Heart left ventricle (tissue), 16 donors: Measurements from ENCODE around the gene PRRX2. TPM values are rescaled to one million over a fixed set of nuclear protein-coding genes. Genes with fewer than 3 reads are reported as not detected.

Source experiments
- ATAC-seq, 4 donors: fragments of 200-7000 bp; cut with Tn5 transposase; one replicate each; pipeline ENCODE4 v1.9.1; 2020 to 2022; ENCODE audit warnings: moderate library complexity in 4 of 4, mild to moderate bottlenecking in 3 of 4, moderate number of reproducible peaks in 1 of 4
- DNase-seq, 5 donors: peaks; one replicate each; pipeline ENCODE4 v3.0.0-alpha.2; 2020
- H3K27ac ChIP-seq, 12 donors: fragments of 200-600 bp; sonication (generic) in 4 of 12; one replicate each; pipeline versions ENCODE4 v1.5.0 to v1.8.0; 2016 to 2022; ENCODE audit warnings: mild to moderate bottlenecking in 2 of 12
- H3K27me3 ChIP-seq, 9 donors: fragments of 200-600 bp; sonication (generic) in 2 of 9; one replicate each; pipeline versions ENCODE4 v1.5.1 to v1.8.0; 2016 to 2022; ENCODE audit warnings: mild to moderate bottlenecking in 3 of 9
- H3K36me3 ChIP-seq, 9 donors: fragments of 200-600 bp; sonication (generic) in 2 of 9; one replicate each; pipeline versions ENCODE4 v1.5.0 to v1.8.0; 2018 to 2022; ENCODE audit warnings: mild to moderate bottlenecking in 2 of 9
- H3K4me1 ChIP-seq, 12 donors: fragments of 200-600 bp; sonication (generic) in 4 of 12; one replicate each; pipeline versions ENCODE4 v1.5.0 to v1.8.0; 2016 to 2022; ENCODE audit warnings: mild to moderate bottlenecking in 3 of 12
- H3K4me3 ChIP-seq, 12 donors: fragments of 200-600 bp; sonication (generic) in 4 of 12; one replicate each; pipeline versions ENCODE4 v1.5.0 to v1.8.0; 2017 to 2022; ENCODE audit warnings: mild to moderate bottlenecking in 9 of 12, moderate library complexity in 4 of 12
- H3K9me3 ChIP-seq, 12 donors: fragments of 200-600 bp; sonication (generic) in 4 of 12; one replicate each; pipeline versions ENCODE4 v1.5.0 to v1.8.0; 2016 to 2022; ENCODE audit warnings: mild to moderate bottlenecking in 1 of 12
- POLR2A ChIP-seq, 2 donors: fragments of 450-650 bp; IDR thresholded peaks; one replicate each; pipeline ENCODE4 v1.6.1; 2017; ENCODE audit warnings: antibody characterized with exemption in 2 of 2, mild to moderate bottlenecking in 2 of 2, moderate library complexity in 2 of 2
- WGBS, 4 donors: extraction: QIAGEN DNeasy Blood & Tissue Kit in 2 of 4; methylation state at CpG; one replicate each; pipeline versions ENCODE4 v1.1.5 to v1.1.7; 2013 to 2018; 5-methylcytosine and 5-hydroxymethylcytosine counted together
- intact Hi-C, 10 donors: fragments of 100-400 bp; cut with DNase I; formaldehyde crosslinking; loops; one replicate each; pipeline versions ENCODE4 v1.11.1 to v1.14.2; 2022
- polyA plus RNA-seq, 2 donors: library from polyadenylated mRNA; stranded (reverse); fragments of 200-250 nt; gene quantifications; one replicate each; pipeline ENCODE4 v1.2.3, GENCODE V29; 2013
- total RNA-seq, 9 donors: library from RNA; depleted of rRNA in 2 of 9; stranded (reverse); fragments of >200 nt in 2 of 9; fragmentation: NEBNext Ultra II Directional in 3 of 9; extraction: Animal tissue kit (Norgen Biotek cat#: 25700) in 3 of 9; gene quantifications; one replicate each; pipeline versions ENCODE4 v1.1.0 to v1.2.4, GENCODE V29; 2016 to 2023
- TF ChIP-seq, protein P1 (sequence below), 12 donors: fragments of 200-600 bp; sonication (generic) in 4 of 12; IDR thresholded peaks; one replicate each; pipeline versions ENCODE4 v1.5.0 to v1.8.0; 2018 to 2022; ENCODE audit warnings: antibody characterized with exemption in 12 of 12, mild to moderate bottlenecking in 5 of 12
- donor health status: ischemic (EF 13 %, LVEDD 7.1; RV severe dilation, severe dysfunction).
- donor health status: healthy with polysubstance abuse.
- donor health status: DM: no; HTN: yes; CAD: no.
- donor health status: DM: no; HTN: no; CAD: no.
- donor health status: ischemic (EF 25% LVEDD 6.9; RV normal size, moderate dysfunction).
- donor health status: ischemic (EF 25% LVEDD 5.7; RV mildly dilated, moderate dysfunction).
- donor health status: healthy.
- donor health status: DM: yes; HTN: yes; CAD: no.
- donor health status: ischemic (EF 35%, LVEDD 5.7; RV mildly dilated, moderate dysfunction).
- donor health status: nonischemic (EF 11% LVEDD 7.7; RV severe dilation, severe dysfunction).
- donor health status: DM: yes; HTN: yes; CAD: no.
- donor health status: PGD.
- donor health status: ischemic (EF 29% LVEDD 5.4; RV normal size, mild dysfunction).
- donor health status: nonischemic (EF 23%, LVEDD 6.1; RV moderate dilation, normal function).

PRRX2 gene
- total and polyA plus RNA-seq, 11 donors = 0.22 to 1.5 (median 0.75) TPM; not detected in 1

DNA sequence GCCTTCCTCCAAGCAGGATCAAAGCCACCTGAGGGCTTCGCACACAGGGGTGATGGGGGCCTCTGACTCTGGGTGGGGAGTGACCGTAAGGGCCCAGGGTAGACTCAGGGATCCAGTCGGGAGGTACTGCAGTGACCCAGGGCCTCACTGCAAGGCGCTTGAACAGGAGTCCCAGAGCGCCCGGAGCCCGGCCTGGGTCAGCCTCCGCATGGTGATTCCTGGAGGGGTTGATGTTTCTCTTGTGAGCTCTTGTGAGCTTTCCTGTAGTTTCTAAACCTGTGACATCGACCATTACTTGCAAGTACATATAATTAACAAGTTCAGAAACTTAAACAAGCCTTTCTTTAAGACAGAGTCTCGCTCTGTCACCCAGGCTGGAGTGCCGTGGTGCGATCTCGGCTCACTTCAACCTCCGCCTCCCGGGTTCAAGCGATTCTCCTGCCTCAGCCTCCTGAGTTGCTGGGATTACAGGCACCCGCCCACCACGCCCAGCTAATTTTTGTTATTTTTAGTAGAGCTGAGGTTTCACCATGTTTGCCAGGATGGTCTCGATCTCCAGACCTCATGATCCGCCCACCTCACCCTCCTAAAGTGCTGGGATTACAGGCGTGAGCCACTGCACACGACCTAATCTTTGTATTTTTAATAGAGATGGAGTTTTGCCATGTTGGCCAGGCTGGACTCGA is 67.6 kb downstream of the PRRX2 start:
- 84 to 89% (median 86%) methylated on average over 23 of the region's 23 CpGs for WGBS, 4 donors
- peaks cover 0 to 17% (median 0%) of the 10 kb centered on the region in 9 donors for H3K27me3 ChIP-seq
- no peak for DNase-seq

DNA sequence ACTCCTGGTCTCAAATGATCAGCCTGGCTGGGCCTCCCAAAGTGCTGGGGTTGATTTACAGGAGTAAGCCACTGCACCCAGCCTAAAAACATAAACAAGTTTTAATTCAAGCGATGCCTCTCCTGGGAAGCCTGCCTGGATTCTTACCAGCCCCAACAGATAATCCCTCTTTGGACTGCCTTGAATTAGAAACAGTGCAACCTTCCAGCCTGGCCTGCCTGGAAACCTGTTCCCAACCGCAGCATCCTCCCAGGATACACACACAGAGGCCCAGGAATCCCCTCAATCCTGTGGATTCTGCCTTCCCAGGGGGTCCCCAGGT is 68.1 kb downstream of the PRRX2 start:
- peaks cover 0 to 16% (median 0%) of the 10 kb centered on the region in 9 donors for H3K27me3 ChIP-seq

More for the DNA sequence above, 67.6 kb downstream of the PRRX2 start:
- Histone ChIP-seq H3K4me1 (peaks cover 0 to 10% (median 4%) of the 10 kb centered on the region in 12 donors), H3K9me3 (no peaks in the 10 kb centered on the region), H3K36me3 (no peaks in the 10 kb centered on the region), H3K27ac (no peak overlapping the region), H3K4me3 (no peak overlapping the region)
- no peak for ATAC-seq
- intact Hi-C loops = loop anchor here in 2 of 10 donors (5.0 to 10.0 kb wide), 2 partner anchors 86 to 88 kb away; partner anchors contain the start of gene ASB6 (in 1 of the 2)
- TF ChIP-seq, protein P1, sequence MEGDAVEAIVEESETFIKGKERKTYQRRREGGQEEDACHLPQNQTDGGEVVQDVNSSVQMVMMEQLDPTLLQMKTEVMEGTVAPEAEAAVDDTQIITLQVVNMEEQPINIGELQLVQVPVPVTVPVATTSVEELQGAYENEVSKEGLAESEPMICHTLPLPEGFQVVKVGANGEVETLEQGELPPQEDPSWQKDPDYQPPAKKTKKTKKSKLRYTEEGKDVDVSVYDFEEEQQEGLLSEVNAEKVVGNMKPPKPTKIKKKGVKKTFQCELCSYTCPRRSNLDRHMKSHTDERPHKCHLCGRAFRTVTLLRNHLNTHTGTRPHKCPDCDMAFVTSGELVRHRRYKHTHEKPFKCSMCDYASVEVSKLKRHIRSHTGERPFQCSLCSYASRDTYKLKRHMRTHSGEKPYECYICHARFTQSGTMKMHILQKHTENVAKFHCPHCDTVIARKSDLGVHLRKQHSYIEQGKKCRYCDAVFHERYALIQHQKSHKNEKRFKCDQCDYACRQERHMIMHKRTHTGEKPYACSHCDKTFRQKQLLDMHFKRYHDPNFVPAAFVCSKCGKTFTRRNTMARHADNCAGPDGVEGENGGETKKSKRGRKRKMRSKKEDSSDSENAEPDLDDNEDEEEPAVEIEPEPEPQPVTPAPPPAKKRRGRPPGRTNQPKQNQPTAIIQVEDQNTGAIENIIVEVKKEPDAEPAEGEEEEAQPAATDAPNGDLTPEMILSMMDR (IDR thresholded peaks at IDR 0.05) = no peak
- no peak for TF ChIP-seq POLR2A (IDR thresholded peaks at IDR 0.05)

DNA sequence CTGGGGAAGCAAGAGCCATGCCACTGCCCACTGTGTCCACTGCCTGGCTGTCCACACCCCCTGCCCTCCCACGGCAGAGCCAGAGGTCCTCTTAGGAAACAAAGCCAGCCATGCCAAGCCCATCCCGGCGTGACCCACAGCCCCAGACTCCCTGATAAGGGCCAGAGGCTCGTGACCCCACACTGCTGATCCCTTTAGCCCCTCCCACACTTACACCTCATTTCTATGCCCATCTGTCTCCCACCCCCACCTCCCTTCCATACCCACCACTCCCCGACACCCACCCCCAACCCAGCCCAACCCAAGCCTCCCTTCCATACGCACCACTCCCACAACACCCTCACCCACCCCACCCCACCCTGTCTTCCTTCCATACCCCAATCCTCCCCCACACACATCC is 70.1 kb downstream of the PRRX2 start:
- H3K4me3 ChIP-seq = no peak overlapping the region
- no peak overlapping the region for H3K27ac ChIP-seq
- ATAC-seq (no peak), DNase-seq (no peak)
- H3K4me1 ChIP-seq = peaks cover 0 to 11% (median 5%) of the 10 kb centered on the region in 12 donors
- intact Hi-C loops = loop anchor here in 4 of 10 donors (5.0 to 10.0 kb wide), 4 partner anchors 52 to 93 kb away; partner anchors contain the start of gene ASB6 (in 3 of the 4)
- H3K27me3 ChIP-seq = peaks cover 0 to 13% (median 0%) of the 10 kb centered on the region in 9 donors
- TF ChIP-seq POLR2A (IDR thresholded peaks at IDR 0.05) = no peak
- TF ChIP-seq, protein P1 (IDR thresholded peaks at IDR 0.05) = no peak
- H3K9me3 ChIP-seq = no peaks in the 10 kb centered on the region
- WGBS, 4 donors = 48 to 64% (median 52%) methylated on average over 6 of the region's 6 CpGs
- H3K36me3 ChIP-seq = no peaks in the 10 kb centered on the region

More for the DNA sequence above, 68.1 kb downstream of the PRRX2 start:
- intact Hi-C loops = loop anchor here in 2 of 10 donors (5.0 to 10.0 kb wide), 2 partner anchors 86 to 89 kb away; partner anchors contain the start of gene ASB6 (in 1 of the 2)
- no peak for DNase-seq
- H3K27ac ChIP-seq = no peak overlapping the region
- H3K9me3 ChIP-seq = no peaks in the 10 kb centered on the region
- H3K4me1 ChIP-seq = peaks cover 0 to 11% (median 5%) of the 10 kb centered on the region in 12 donors
- WGBS, 4 donors = 87 to 93% (median 92%) methylated on average over 2 of the region's 2 CpGs
- no peaks in the 10 kb centered on the region for H3K36me3 ChIP-seq
- TF ChIP-seq, protein P1 (IDR thresholded peaks at IDR 0.05) = no peak
- no peak for ATAC-seq
- no peak overlapping the region for H3K4me3 ChIP-seq

DNA sequence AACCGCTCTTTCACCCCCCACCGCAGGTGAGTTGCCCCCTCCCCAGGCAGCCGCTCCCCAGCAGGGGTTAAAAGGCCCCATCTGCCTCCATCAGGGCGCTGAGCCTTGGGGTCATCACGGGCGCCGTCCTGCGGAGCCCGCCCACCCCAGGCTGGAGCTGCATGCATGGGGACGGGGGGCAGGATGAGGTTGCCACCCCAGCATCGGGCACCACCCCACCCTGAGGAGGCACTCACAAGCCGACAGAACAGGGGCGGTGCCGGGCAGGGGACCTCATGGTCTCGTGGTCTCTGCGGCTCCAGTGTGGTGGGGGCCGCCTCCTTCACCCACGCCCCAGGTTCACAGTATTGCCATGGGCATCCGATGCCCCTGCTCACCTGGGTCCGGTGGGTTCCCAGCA is 70.9 kb downstream of the PRRX2 start:
- 51 to 58% (median 57%) methylated on average over 13 to 20 of the region's 20 CpGs for WGBS, 4 donors
- Histone ChIP-seq H3K4me3 (no peak overlapping the region), H3K4me1 (peaks cover 0 to 11% (median 5%) of the 10 kb centered on the region in 12 donors), H3K9me3 (no peaks in the 10 kb centered on the region), H3K27me3 (peaks cover 0 to 6% (median 0%) of the 10 kb centered on the region in 9 donors), H3K27ac (no peak overlapping the region), H3K36me3 (no peaks in the 10 kb centered on the region)
- TF ChIP-seq POLR2A (IDR thresholded peaks at IDR 0.05) = no peak
- TF ChIP-seq, protein P1 (IDR thresholded peaks at IDR 0.05) = no peak
- intact Hi-C loops = loop anchor here in 5 of 10 donors (2.0 to 10.0 kb wide), 5 partner anchors 46 to 94 kb away; partner anchors contain the start of gene ASB6 (in 3 of the 5)
- ATAC-seq (no peak), DNase-seq (no peak)
